Hepatocyte (in vitro differentiated cells): ENCODE results near the gene CDK5. TPM values are rescaled to one million over a fixed set of nuclear protein-coding genes. Genes with fewer than 3 reads are reported as not detected.

Source experiments
- DNase-seq: peaks from one replicate; pipeline ENCODE4 v3.0.0-alpha.2; 2016; ENCODE audit warnings: low spot score
- H2AFZ ChIP-seq: fragments of 200-600 bp; sonication (generic); 2 replicates; pipeline ENCODE4 v1.6.0; 2016; ENCODE audit warnings: antibody characterized with exemption, mild to moderate bottlenecking
- H3K27ac ChIP-seq: fragments of 200-600 bp; sonication (generic); 2 replicates; pipeline ENCODE4 v1.5.1; 2016; ENCODE audit warnings: mild to moderate bottlenecking
- H3K27me3 ChIP-seq: fragments of 200-600 bp; sonication (generic); 2 replicates; pipeline ENCODE4 v1.6.1; 2016
- H3K36me3 ChIP-seq: fragments of 200-600 bp; sonication (generic); replicated peaks from 2 replicates; pipeline ENCODE4 v1.5.1; 2016; ENCODE audit warnings: low read depth; ENCODE audit not compliant: insufficient read depth
- H3K4me1 ChIP-seq: fragments of 200-600 bp; sonication (generic); 2 replicates; pipeline ENCODE4 v1.5.1; 2016; ENCODE audit warnings: mild to moderate bottlenecking, moderate library complexity; ENCODE audit not compliant: insufficient read depth
- H3K4me2 ChIP-seq: fragments of 200-600 bp; sonication (generic); 2 replicates; pipeline ENCODE4 v1.6.0; 2016
- H3K4me3 ChIP-seq: fragments of 200-600 bp; sonication (generic); 2 replicates; pipeline ENCODE4 v1.5.1; 2016; ENCODE audit warnings: mild to moderate bottlenecking
- H3K79me2 ChIP-seq: fragments of 200-600 bp; sonication (generic); 2 replicates; pipeline ENCODE4 v1.6.0; 2017; ENCODE audit warnings: mild to moderate bottlenecking
- H3K9me2 ChIP-seq: fragments of 200-600 bp; sonication (generic); replicated peaks from 2 replicates; pipeline ENCODE4 v1.6.0; 2017; ENCODE audit warnings: mild to moderate bottlenecking; ENCODE audit not compliant: insufficient read depth
- H3K9me3 ChIP-seq: fragments of 200-600 bp; sonication (generic); 2 replicates; pipeline ENCODE4 v1.5.1; 2016; ENCODE audit warnings: low read depth, mild to moderate bottlenecking
- H4K20me1 ChIP-seq: fragments of 200-600 bp; sonication (generic); 2 replicates; pipeline ENCODE4 v1.6.0; 2016; ENCODE audit warnings: mild to moderate bottlenecking; ENCODE audit not compliant: insufficient read depth, poor library complexity, severe bottlenecking
- EZH2 ChIP-seq: fragments of 200-600 bp; sonication (generic); IDR thresholded peaks from 2 replicates; pipeline ENCODE4 v1.6.1; 2016; ENCODE audit warnings: antibody characterized with exemption, mild to moderate bottlenecking, borderline replicate concordance
- EZH2phosphoT487 ChIP-seq: fragments of 200-600 bp; sonication (generic); IDR thresholded peaks from one replicate; pipeline ENCODE4 v1.6.1; 2018; ENCODE audit warnings: antibody characterized with exemption, mild to moderate bottlenecking, low read depth, moderate library complexity; ENCODE audit not compliant: unreplicated experiment, severe bottlenecking
- WGBS: methylation state at CpG from one replicate; pipeline ENCODE4 v1.1.6; 2016; ENCODE audit warnings: low lambda C conversion rate; ENCODE audit errors: missing lambda C conversion rate; 5-methylcytosine and 5-hydroxymethylcytosine counted together
- polyA plus RNA-seq: library from polyadenylated mRNA; unstranded; fragments of >200 nt; fragmentation: Nextera tagmentation; extraction: Ambion mirVana; gene quantifications from 2 replicates; pipeline ENCODE4 v1.2.1, GENCODE V29; 2016
- total RNA-seq: library from RNA; depleted of rRNA; stranded (reverse); fragments of >200 nt; gene quantifications from 2 replicates; pipeline ENCODE4 v1.2.3, GENCODE V29; 2014
- TF ChIP-seq, protein P1 (sequence below): fragments of 200-600 bp; sonication (generic); IDR thresholded peaks from 2 replicates; pipeline ENCODE4 v1.5.1; 2016; ENCODE audit warnings: antibody characterized with exemption, mild to moderate bottlenecking; ENCODE audit not compliant: poor library complexity

The CDK5 gene
- total and polyA plus RNA-seq, 2 experiments from 2014 or later = 17.4 to 29.4 TPM

DNA sequence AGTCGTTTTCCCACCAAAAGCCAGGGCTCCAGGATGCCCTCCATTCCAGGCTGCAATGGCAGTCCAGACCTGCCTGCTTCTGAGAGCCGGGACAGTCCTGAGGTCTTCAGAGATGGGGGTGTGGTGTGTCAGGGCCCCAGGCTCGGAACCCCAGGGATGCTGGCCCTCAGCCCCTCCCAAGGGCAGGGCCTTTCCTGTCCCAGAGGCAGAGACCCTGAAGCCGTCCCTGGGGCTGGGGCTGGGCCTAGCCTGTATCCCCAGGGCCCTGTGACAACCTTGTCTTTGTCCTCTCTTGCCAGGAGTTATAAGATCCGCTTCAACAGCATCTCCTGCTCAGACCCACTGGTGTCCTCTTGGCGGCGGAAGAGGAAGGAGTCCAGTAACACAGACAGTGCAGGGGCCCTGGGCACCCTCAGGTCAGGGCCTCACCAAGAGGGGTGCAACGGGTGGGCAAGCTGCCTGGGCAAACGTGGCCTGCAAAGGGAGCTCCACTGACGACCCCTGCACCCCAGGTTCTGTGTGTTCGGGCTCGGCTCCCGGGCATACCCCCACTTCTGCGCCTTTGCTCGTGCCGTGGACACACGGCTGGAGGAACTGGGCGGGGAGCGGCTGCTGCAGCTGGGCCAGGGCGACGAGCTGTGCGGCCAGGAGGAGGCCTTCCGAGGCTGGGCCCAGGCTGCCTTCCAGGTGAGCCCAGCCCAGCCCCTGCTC is 51.0 kb downstream of the CDK5 start:
- Histone ChIP-seq H3K9me2 (no peaks in the 10 kb centered on the region), H3K36me3 (no peaks in the 10 kb centered on the region), H3K27me3 (no peaks in the 10 kb centered on the region), H3K4me1 (peaks cover 14% of the 10 kb centered on the region), H3K4me3 (no peak overlapping the region), H3K9me3 (no peaks in the 10 kb centered on the region), H3K79me2 (no peaks in the 10 kb centered on the region), H3K4me2 (no peak overlapping the region), H4K20me1 (no peaks in the 10 kb centered on the region), H2AFZ (no peak overlapping the region), H3K27ac (no peak overlapping the region)
- WGBS = 93% methylated on average over 22 of the region's 23 CpGs
- no peak for TF ChIP-seq EZH2
- no peak for TF ChIP-seq EZH2phosphoT487
- TF ChIP-seq, protein P1, sequence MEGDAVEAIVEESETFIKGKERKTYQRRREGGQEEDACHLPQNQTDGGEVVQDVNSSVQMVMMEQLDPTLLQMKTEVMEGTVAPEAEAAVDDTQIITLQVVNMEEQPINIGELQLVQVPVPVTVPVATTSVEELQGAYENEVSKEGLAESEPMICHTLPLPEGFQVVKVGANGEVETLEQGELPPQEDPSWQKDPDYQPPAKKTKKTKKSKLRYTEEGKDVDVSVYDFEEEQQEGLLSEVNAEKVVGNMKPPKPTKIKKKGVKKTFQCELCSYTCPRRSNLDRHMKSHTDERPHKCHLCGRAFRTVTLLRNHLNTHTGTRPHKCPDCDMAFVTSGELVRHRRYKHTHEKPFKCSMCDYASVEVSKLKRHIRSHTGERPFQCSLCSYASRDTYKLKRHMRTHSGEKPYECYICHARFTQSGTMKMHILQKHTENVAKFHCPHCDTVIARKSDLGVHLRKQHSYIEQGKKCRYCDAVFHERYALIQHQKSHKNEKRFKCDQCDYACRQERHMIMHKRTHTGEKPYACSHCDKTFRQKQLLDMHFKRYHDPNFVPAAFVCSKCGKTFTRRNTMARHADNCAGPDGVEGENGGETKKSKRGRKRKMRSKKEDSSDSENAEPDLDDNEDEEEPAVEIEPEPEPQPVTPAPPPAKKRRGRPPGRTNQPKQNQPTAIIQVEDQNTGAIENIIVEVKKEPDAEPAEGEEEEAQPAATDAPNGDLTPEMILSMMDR = no peak
- DNase-seq = peak; percentile 4

DNA sequence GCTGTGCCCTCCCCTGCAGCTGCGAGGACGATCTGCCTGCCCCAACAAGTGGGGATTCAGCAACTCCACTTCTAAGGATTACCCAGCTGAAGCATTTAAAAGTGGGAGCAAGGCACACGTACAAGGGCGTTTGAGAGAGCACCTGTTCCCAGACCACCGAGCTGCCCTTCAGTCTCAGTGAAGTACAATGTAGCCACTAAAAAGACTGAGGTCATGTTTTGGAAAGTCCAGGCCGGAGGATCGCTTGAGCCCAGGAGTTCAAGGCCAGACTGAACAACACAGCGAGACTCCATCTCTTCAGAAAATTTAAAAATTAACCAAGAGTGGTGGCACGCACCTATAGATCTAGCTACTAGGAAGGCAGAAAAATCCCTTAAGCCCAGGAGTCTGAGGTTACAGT is 52.1 kb downstream of the CDK5 start:
- Histone ChIP-seq H3K9me2 (no peaks in the 10 kb centered on the region), H3K27me3 (no peaks in the 10 kb centered on the region), H3K4me3 (no peak overlapping the region), H2AFZ (no peak overlapping the region), H3K27ac (no peak overlapping the region), H3K36me3 (no peaks in the 10 kb centered on the region), H3K4me1 (peaks cover 13% of the 10 kb centered on the region), H3K4me2 (no peak overlapping the region), H3K9me3 (no peaks in the 10 kb centered on the region), H4K20me1 (no peaks in the 10 kb centered on the region), H3K79me2 (no peaks in the 10 kb centered on the region)
- no peak for DNase-seq
- 80% methylated on average over 9 of the region's 9 CpGs for whole genome bisulfite sequencing
- TF ChIP-seq, protein P1 = no peak
- TF ChIP-seq EZH2phosphoT487 = no peak
- TF ChIP-seq EZH2 = no peak

Other genes starting within 250 kb of the CDK5 start
- gene AOC1, start 205.4 kb downstream of the CDK5 start, total RNA-seq = 4.7 and 9.1 TPM in 2 replicates
- 5.9 and 6.6 TPM in 2 replicates for gene AOC1, start 205.4 kb downstream of the CDK5 start, polyA plus RNA-seq
- gene KCNH2, start 79.6 kb downstream of the CDK5 start, total RNA-seq = 8.4 and 9.4 TPM in 2 replicates
- 9.1 and 11.3 TPM in 2 replicates for gene KCNH2, start 79.6 kb downstream of the CDK5 start, polyA plus RNA-seq
- gene NOS3, start 66.9 kb downstream of the CDK5 start, total RNA-seq = 8.1 and 9.8 TPM in 2 replicates
- 15.3 and 17.4 TPM in 2 replicates for gene NOS3, start 66.9 kb downstream of the CDK5 start, polyA plus RNA-seq
- 0.64 and 0.80 TPM in 2 replicates for gene ATG9B, start 33.4 kb downstream of the CDK5 start, total RNA-seq
- gene ATG9B, start 33.4 kb downstream of the CDK5 start, polyA plus RNA-seq = 2.4 and 13.2 TPM in 2 replicates
- gene ABCB8, start 29.4 kb downstream of the CDK5 start, total RNA-seq = 22.6 and 24.4 TPM in 2 replicates
- gene ABCB8, start 29.4 kb downstream of the CDK5 start, polyA plus RNA-seq = 32.6 and 41.2 TPM in 2 replicates
- gene ASIC3, start 9.4 kb downstream of the CDK5 start, total RNA-seq = 2.9 and 4.5 TPM in 2 replicates
- gene ASIC3, start 9.4 kb downstream of the CDK5 start, polyA plus RNA-seq = 2.1 and 7.0 TPM in 2 replicates
- 153 and 188 TPM in 2 replicates for gene SLC4A2, start 1.7 kb upstream of the CDK5 start, total RNA-seq
- gene SLC4A2, start 1.7 kb upstream of the CDK5 start, polyA plus RNA-seq = 167 and 175 TPM in 2 replicates
- 105 and 107 TPM in 2 replicates for gene FASTK, start 22.9 kb upstream of the CDK5 start, total RNA-seq
- 193 and 202 TPM in 2 replicates for gene FASTK, start 22.9 kb upstream of the CDK5 start, polyA plus RNA-seq
- 40.5 and 45.0 TPM in 2 replicates for gene TMUB1, start 25.6 kb upstream of the CDK5 start, total RNA-seq
- gene TMUB1, start 25.6 kb upstream of the CDK5 start, polyA plus RNA-seq = 83.1 and 91.9 TPM in 2 replicates
- 23.7 and 44.0 TPM in 2 replicates for gene AGAP3, start 28.6 kb upstream of the CDK5 start, total RNA-seq
- gene AGAP3, start 28.6 kb upstream of the CDK5 start, polyA plus RNA-seq = 56.7 and 63.5 TPM in 2 replicates
- gene GBX1, start 109.8 kb upstream of the CDK5 start, total RNA-seq = not detected in 2 replicates
- gene GBX1, start 109.8 kb upstream of the CDK5 start, polyA plus RNA-seq = not detected in 2 replicates
- gene ASB10, start 129.4 kb upstream of the CDK5 start, total RNA-seq = not detected in 2 replicates
- gene ASB10, start 129.4 kb upstream of the CDK5 start, polyA plus RNA-seq = not detected in 2 replicates
- not detected in 2 replicates for gene H2BK1, start 152.6 kb upstream of the CDK5 start, total RNA-seq
- gene H2BK1, start 152.6 kb upstream of the CDK5 start, polyA plus RNA-seq = not detected in 2 replicates
- gene ABCF2, start 169.3 kb upstream of the CDK5 start, total RNA-seq = 35.3 and 35.8 TPM in 2 replicates
- 25.6 and 32.9 TPM in 2 replicates for gene ABCF2, start 169.3 kb upstream of the CDK5 start, polyA plus RNA-seq
- gene CHPF2, start 174.6 kb upstream of the CDK5 start, total RNA-seq = 36.9 and 51.0 TPM in 2 replicates
- gene CHPF2, start 174.6 kb upstream of the CDK5 start, polyA plus RNA-seq = 68.2 and 70.0 TPM in 2 replicates
- 38.0 and 42.4 TPM in 2 replicates for gene SMARCD3, start 190.8 kb upstream of the CDK5 start, total RNA-seq
- 73.1 and 111 TPM in 2 replicates for gene SMARCD3, start 190.8 kb upstream of the CDK5 start, polyA plus RNA-seq